H1 (cell line): ENCODE data around the gene C2. TPM values are rescaled to one million over a fixed set of nuclear protein-coding genes. Genes with fewer than 3 reads are reported as not detected.

Experiments
- CTCF ChIA-PET: fragments of 300-600 bp; sonication (Branson Sonifier 250); formaldehyde crosslinking; loops from one replicate; lab custom pipeline; 2021; ENCODE audit not compliant: partially characterized antibody; lab: Charles Lee
- POLR2A ChIA-PET: fragments of 300-600 bp; sonication (Branson Sonifier 250); formaldehyde crosslinking; loops from one replicate; lab custom pipeline; 2021; ENCODE audit warnings: inconsistent platforms; ENCODE audit not compliant: partially characterized antibody; lab: Charles Lee
- DNase-seq, 2 experiments: peaks; one replicate each; pipeline versions ENCODE4 v3.0.0 to v3.0.0-alpha.2; 2010 to 2022; ENCODE audit warnings: low spot score in 2 of 2, low read depth in 1 of 2, mixed read lengths in 1 of 2
- FAIRE-seq: peaks from 2 replicates; lab custom pipeline; 2011; peaks lifted over from hg19 to GRCh38; lab: Jason Lieb, UNC
- H2AFZ ChIP-seq: 2 replicates; pipeline ENCODE4 v1.8.1; 2012; ENCODE audit warnings: low read length, inconsistent platforms
- H2AK5ac ChIP-seq: 2 replicates; pipeline ENCODE4 v1.6.1; 2013; ENCODE audit warnings: low read depth, low read length
- H2BK120ac ChIP-seq: replicated peaks from 2 replicates; pipeline ENCODE3; 2013; ENCODE audit warnings: low read depth, low read length, inconsistent platforms
- H2BK12ac ChIP-seq: 2 replicates; pipeline ENCODE4 v1.6.1; 2013; ENCODE audit warnings: low read depth, low read length
- H2BK15ac ChIP-seq: 2 replicates; pipeline ENCODE4 v1.6.1; 2013; ENCODE audit warnings: low read length
- H2BK20ac ChIP-seq: 2 replicates; pipeline ENCODE4 v1.6.1; 2013; ENCODE audit warnings: low read length
- H2BK5ac ChIP-seq: 2 replicates; pipeline ENCODE4 v1.6.1; 2013; ENCODE audit warnings: low read depth, low read length
- H3K14ac ChIP-seq: 2 replicates; pipeline ENCODE4 v1.6.1; 2013; ENCODE audit warnings: inconsistent platforms; ENCODE audit not compliant: insufficient read length
- H3K18ac ChIP-seq: 2 replicates; pipeline ENCODE4 v1.6.1; 2013; ENCODE audit warnings: low read length; ENCODE audit errors: extremely low read depth
- H3K23ac ChIP-seq: 2 replicates; pipeline ENCODE4 v1.6.1; 2013; ENCODE audit warnings: inconsistent platforms; ENCODE audit not compliant: insufficient read length
- H3K23me2 ChIP-seq: 2 replicates; pipeline ENCODE4 v1.6.1; 2013; ENCODE audit warnings: low read depth, low read length
- H3K27ac ChIP-seq: 2 replicates; pipeline ENCODE4 v1.6.1; 2011; ENCODE audit warnings: low read depth, low read length, inconsistent platforms
- H3K27me3 ChIP-seq, 4 experiments: replicated peaks in 1 of 4; 1 replicate in 1 of 4; 2 replicates in 3 of 4; pipeline versions ENCODE4 v1.6.1 to v1.8.1; 2011 to 2013; ENCODE audit warnings: low read length in 3 of 4, mild to moderate bottlenecking in 3 of 4, inconsistent platforms in 2 of 4, mixed read lengths in 2 of 4, moderate library complexity in 1 of 4; ENCODE audit not compliant: control insufficient read depth in 3 of 4, insufficient read depth in 3 of 4; ENCODE audit errors: extremely low read depth in 1 of 4
- H3K36me3 ChIP-seq, 4 experiments: 2 replicates each; pipeline versions ENCODE4 v1.6.1 to v1.8.1; 2011 to 2013; ENCODE audit warnings: mild to moderate bottlenecking in 4 of 4, low read length in 3 of 4, moderate library complexity in 2 of 4, control low read depth in 1 of 4, inconsistent platforms in 1 of 4; ENCODE audit not compliant: insufficient read depth in 4 of 4, control insufficient read depth in 2 of 4
- H3K4ac ChIP-seq: replicated peaks from 2 replicates; pipeline ENCODE3; 2013; ENCODE audit warnings: low read length, low read depth, mixed read lengths, inconsistent platforms; ENCODE audit not compliant: insufficient read length
- H3K4me1 ChIP-seq, 4 experiments: replicated peaks in 1 of 4; 1 replicate in 1 of 4; 2 replicates in 3 of 4; pipeline versions ENCODE4 v1.6.1 to v1.8.1; 2011 to 2013; ENCODE audit warnings: low read length in 3 of 4, inconsistent platforms in 2 of 4, mixed read lengths in 1 of 4; ENCODE audit not compliant: insufficient read depth in 4 of 4, control insufficient read depth in 3 of 4
- H3K4me2 ChIP-seq, 2 experiments: 2 replicates each; pipeline versions ENCODE4 v1.6.1 to v1.8.1; 2011 to 2013; ENCODE audit warnings: low read depth in 2 of 2, low read length in 2 of 2, control low read depth in 1 of 2, inconsistent platforms in 1 of 2, mild to moderate bottlenecking in 1 of 2; ENCODE audit not compliant: insufficient read depth in 1 of 2
- H3K4me3 ChIP-seq, 4 experiments: fragments of 200-600, 300-600 bp in 1 of 4; sonication (generic), shearing (Covaris generic), sonication (Bioruptor Twin) in 1 of 4; 2 replicates each; pipeline versions ENCODE4 v1.5.1 to v1.8.1; 2011 to 2016; ENCODE audit warnings: low read length in 4 of 4, low read depth in 3 of 4, control low read depth in 2 of 4, inconsistent platforms in 2 of 4, mild to moderate bottlenecking in 2 of 4, mixed read lengths in 1 of 4, moderate library complexity in 1 of 4; ENCODE audit not compliant: insufficient read depth in 2 of 4; ENCODE audit errors: extremely low read depth in 1 of 4
- H3K56ac ChIP-seq: replicated peaks from 2 replicates; pipeline ENCODE3; 2013; ENCODE audit warnings: low read depth, mild to moderate bottlenecking, mixed read lengths, low read length, inconsistent platforms; ENCODE audit not compliant: insufficient read length
- H3K79me1 ChIP-seq: 2 replicates; pipeline ENCODE4 v1.6.1; 2013; ENCODE audit warnings: low read depth, low read length, control low read depth
- H3K79me2 ChIP-seq, 2 experiments: 2 replicates each; pipeline versions ENCODE4 v1.6.1 to v1.8.1; 2012 to 2013; ENCODE audit warnings: low read length in 2 of 2, mild to moderate bottlenecking in 2 of 2, inconsistent platforms in 1 of 2; ENCODE audit not compliant: insufficient read depth in 2 of 2, control insufficient read depth in 1 of 2
- H3K9ac ChIP-seq, 4 experiments: replicated peaks in 1 of 4; 1 replicate in 1 of 4; 2 replicates in 3 of 4; pipeline versions ENCODE4 v1.6.1 to v1.8.1; 2011 to 2013; ENCODE audit warnings: low read depth in 3 of 4, low read length in 3 of 4, control low read depth in 2 of 4, mild to moderate bottlenecking in 2 of 4, moderate library complexity in 2 of 4, inconsistent platforms in 1 of 4; ENCODE audit errors: extremely low read depth in 1 of 4
- H3K9me3 ChIP-seq, 2 experiments: 2 replicates each; pipeline versions ENCODE4 v1.6.1 to v1.8.1; 2012 to 2013; ENCODE audit warnings: mild to moderate bottlenecking in 2 of 2, moderate library complexity in 2 of 2, control low read depth in 1 of 2, inconsistent platforms in 1 of 2, low read depth in 1 of 2, low read length in 1 of 2, mixed read lengths in 1 of 2; ENCODE audit not compliant: insufficient read depth in 2 of 2
- H4K20me1 ChIP-seq, 2 experiments: replicated peaks in 1 of 2; 2 replicates each; pipeline versions ENCODE3 to v1.8.1; 2011 to 2013; ENCODE audit warnings: inconsistent platforms in 2 of 2, low read length in 2 of 2, mild to moderate bottlenecking in 1 of 2; ENCODE audit not compliant: insufficient read depth in 2 of 2, control insufficient read depth in 1 of 2
- H4K5ac ChIP-seq: 2 replicates; pipeline ENCODE4 v1.6.1; 2013; ENCODE audit warnings: low read length, low read depth, mixed read lengths, inconsistent platforms; ENCODE audit not compliant: insufficient read length
- H4K8ac ChIP-seq: 2 replicates; pipeline ENCODE4 v1.8.0; 2013; ENCODE audit warnings: mild to moderate bottlenecking, moderate library complexity, low read length, inconsistent platforms; ENCODE audit not compliant: insufficient read depth; ENCODE audit errors: extremely low read depth
- H4K91ac ChIP-seq: replicated peaks from 2 replicates; pipeline ENCODE3; 2013; ENCODE audit warnings: low read length, mixed read lengths, inconsistent platforms; ENCODE audit not compliant: insufficient read length
- CEBPB ChIP-seq: IDR thresholded peaks from 2 replicates; pipeline ENCODE4 v1.6.1; 2012; ENCODE audit warnings: low read depth, low read length
- EGR1 ChIP-seq: IDR thresholded peaks from 2 replicates; pipeline ENCODE4 v1.6.1; 2011; ENCODE audit warnings: low read depth, low read length, borderline replicate concordance
- JUN ChIP-seq: IDR thresholded peaks from 2 replicates; pipeline ENCODE4 v1.6.1; 2011; ENCODE audit warnings: low read depth, mild to moderate bottlenecking, improper control_type of control experiment, low read length
- WGBS, 2 experiments: shearing (Covaris generic) in 1 of 2; methylation state at CpG; one replicate each; pipeline versions ENCODE4 v1.1.6 to v1.1.7; 2013 to 2015; ENCODE audit warnings: low lambda C conversion rate in 2 of 2, mixed read lengths in 2 of 2, inconsistent platforms in 1 of 2, low coverage in 1 of 2, missing lambda C conversion rate in 1 of 2; ENCODE audit not compliant: insufficient replicate concordance in 2 of 2, insufficient coverage in 1 of 2, insufficient read length in 1 of 2; ENCODE audit errors: extremely low coverage in 1 of 2, missing lambda C conversion rate in 1 of 2; 5-methylcytosine and 5-hydroxymethylcytosine counted together
- polyA plus RNA-seq, 7 experiments: library from polyadenylated mRNA; depleted of rRNA in 3 of 7; stranded (reverse) in 5 of 7; unstranded in 2 of 7; fragments of >200 nt in 5 of 7; fragments of 200-250 nt in 2 of 7; gene quantifications; 1 replicate in 5 of 7; 2 replicates in 1 of 7; 4 replicates in 1 of 7; pipeline versions ENCODE4 v1.2.1 to v1.2.3, GENCODE V29; 2011 to 2013; ENCODE audit warnings: missing spikeins in 2 of 7, mixed read lengths in 2 of 7
- total RNA-seq: library from RNA; stranded (reverse); fragmentation: NEBNext Ultra II Directional; extraction: Animal tissue kit (Norgen Biotek cat#: 25700); gene quantifications from 2 replicates; pipeline ENCODE4 v1.2.1, GENCODE V29; 2021

The C2 gene
- total and polyA plus RNA-seq, 2 of the 8 experiments (the other 6 are each of a cell fraction or from before 2014, with no cell fraction given), result 0.26 to 0.38 TPM

GRCh38 chr6:31907158-31907813 is 20.2 kb upstream of the C2 start:
- Histone ChIP-seq H2BK12ac (no peak overlapping the region), H3K27me3 (no peaks in the 10 kb centered on the region), H2BK15ac (no peak overlapping the region), H3K79me1 (no peaks in the 10 kb centered on the region), H3K4ac (no peak overlapping the region), H3K14ac (no peak overlapping the region), H3K36me3 (no peaks in the 10 kb centered on the region), H2BK20ac (no peak overlapping the region), H3K4me3 (no peak overlapping the region), H3K79me2 (no peaks in the 10 kb centered on the region), H2AK5ac (no peak overlapping the region), H3K9me3 (no peaks in the 10 kb centered on the region), H3K4me1 (peaks cover 0 to 10% (median 5%) of the 10 kb centered on the region in 4 experiments; a peak in 5 of 7 replicates), H3K18ac (no peak overlapping the region), H2AFZ (no peak overlapping the region), H4K5ac (no peak overlapping the region), H3K27ac (no peak overlapping the region), H2BK120ac (no peak overlapping the region), H3K23me2 (peaks cover 3% of the 10 kb centered on the region; the same call in 1 of the 2 replicates), H3K56ac (no peak overlapping the region), H4K8ac (no peak overlapping the region), H3K23ac (no peak overlapping the region), H4K91ac (no peak overlapping the region), H3K4me2 (no peak overlapping the region; a peak in 1 of 4 replicates), H3K9ac (no peak overlapping the region), H2BK5ac (no peak overlapping the region), H4K20me1 (no peaks in the 10 kb centered on the region)
- 86% methylated on average over 7 of the region's 7 CpGs; no CpG with 5 or more reads in 1 of the 2 experiments for WGBS, 2 experiments
- ChIA-PET POLR2A (interaction anchor here (0.6 to 2.8 kb wide), 9 partner anchors 9 to 349 kb away, joined by 3 to 10 read pairs (median 4); partner anchors contain the start of gene EHMT2), CTCF (interaction anchor here (0.6 to 1.4 kb wide), 6 partner anchors 9 to 313 kb away, joined by 3 to 5 read pairs (median 4); no protein-coding TSS in a partner anchor)
- FAIRE-seq, result no peak
- no peak for DNase-seq
- TF ChIP-seq EGR1 (no peak), JUN (no peak), CEBPB (peak; percentile 84)
